Skin of body (tissue), 2 donors: Measurements from ENCODE around the gene MACF1. TPM values are rescaled to one million over a fixed set of nuclear protein-coding genes. Genes with fewer than 3 reads are reported as not detected.

Experiments
- DNase-seq: peaks from one replicate; lab custom pipeline; 2025; lab: John Stamatoyannopoulos, UW
- total RNA-seq: library from RNA; depleted of rRNA; stranded (reverse); fragments of >200 nt; gene quantifications from one replicate; pipeline ENCODE4 v1.2.3, GENCODE V29; 2014

MACF1 gene
- total RNA-seq, 1 donor from 2014 or later = 402 TPM

- DNase-seq = no peak
These were observed 328.9 kb downstream of the MACF1 start for GRCh38 chr1:39533442-39533841.

Other genes with a start within 250 kb of the MACF1 start
- 31.9 TPM for gene AKIRIN1, start 213.4 kb upstream of the MACF1 start, total RNA-seq
- 299 TPM for gene NDUFS5, start 178.3 kb upstream of the MACF1 start, total RNA-seq